NCI-H69 (cell line): ENCODE measurements around the gene TSPOAP1.

Experiments
- DNase-seq: peaks from one replicate; lab custom pipeline; 2025; lab: John Stamatoyannopoulos, UW

Gene TSPOAP1

DNA sequence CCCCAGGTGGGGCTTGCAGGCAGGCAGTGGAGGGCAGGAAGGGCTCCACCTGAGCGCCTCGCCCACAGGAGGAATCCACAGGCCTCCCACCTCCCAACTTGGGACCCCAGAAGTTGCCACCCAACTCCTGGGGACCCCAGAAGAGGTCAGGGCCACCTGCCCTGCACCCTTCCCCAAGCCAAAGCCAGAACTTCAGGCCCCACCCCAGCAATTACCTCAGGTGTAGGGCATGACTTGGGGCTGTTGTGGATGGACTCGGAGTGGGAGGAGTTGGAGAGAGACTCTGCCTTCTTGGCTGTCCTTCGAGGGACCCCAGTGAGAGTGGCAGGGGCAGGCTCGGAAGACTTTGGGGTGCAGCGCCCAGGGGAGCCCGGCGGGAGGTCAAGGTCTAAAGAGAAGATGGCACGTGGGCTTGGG is 10.5 kb downstream of the TSPOAP1 start:
- no peak for DNase-seq

DNA sequence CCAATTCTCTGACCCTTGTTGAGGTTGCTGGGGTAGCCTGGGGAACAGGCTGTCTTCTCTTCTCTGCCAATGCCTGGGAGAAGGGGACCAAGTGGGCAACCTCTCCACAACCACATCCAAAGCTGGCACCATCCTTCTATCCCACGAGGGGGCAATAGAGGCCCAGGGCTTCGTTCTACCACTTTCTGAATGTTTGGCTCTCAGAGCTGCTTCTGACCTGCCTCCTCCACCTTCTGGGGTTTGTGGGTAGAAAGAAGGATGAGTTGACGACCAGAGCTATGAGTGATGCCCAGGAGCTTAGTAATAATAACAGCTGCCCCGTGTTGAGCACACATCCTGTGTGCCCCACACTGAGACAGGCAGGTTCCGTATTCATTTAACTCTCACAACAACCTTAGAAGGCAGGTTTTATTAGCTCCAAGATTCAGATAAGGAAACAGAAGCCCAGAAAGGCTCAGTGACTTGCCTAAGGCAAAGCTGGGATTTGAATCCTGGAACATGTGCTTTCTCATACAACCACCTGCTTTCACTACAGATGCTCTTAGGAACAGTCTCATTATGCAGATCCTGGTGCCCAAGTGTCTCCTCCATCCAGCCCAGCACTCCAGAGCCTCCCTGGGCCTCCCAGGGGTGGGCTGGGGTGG is 11.1 kb downstream of the TSPOAP1 start:
- DNase-seq, result peak; percentile 58

DNA sequence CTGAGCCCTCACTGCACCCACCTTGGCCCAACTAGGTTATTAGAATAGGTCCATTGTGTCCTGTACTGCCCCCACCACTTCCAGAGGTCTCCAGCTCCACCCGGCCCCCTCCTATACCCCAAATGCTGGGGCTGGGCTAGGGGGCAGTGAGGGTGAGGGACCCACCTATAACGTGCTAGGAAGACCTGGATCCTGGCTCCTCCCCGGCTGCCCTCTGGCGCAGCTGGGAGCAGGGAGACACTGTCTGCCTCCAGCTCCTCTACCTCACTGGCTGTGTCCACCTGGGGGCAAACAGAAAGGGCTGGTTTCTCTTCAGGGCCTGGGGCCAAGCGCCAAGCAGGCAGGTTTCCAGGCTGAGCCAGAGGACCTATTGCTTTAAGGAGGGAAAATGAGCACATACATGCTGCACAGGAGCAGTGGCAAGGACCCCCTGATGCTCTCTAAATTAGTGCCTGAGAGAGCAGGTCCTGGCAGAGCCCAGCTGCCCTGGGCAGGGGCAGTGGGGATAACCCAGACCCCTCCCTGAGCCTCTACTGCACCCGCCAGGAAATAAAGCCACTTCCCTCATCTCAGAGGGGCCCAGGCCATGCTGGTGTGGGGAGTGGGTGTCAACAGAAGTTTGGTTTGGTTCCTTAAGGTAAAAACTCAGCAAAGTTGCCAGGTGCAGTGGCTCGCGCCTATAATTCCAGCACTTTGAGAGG is 12.2 kb downstream of the TSPOAP1 start:
- peak; percentile 72 for DNase-seq

DNA sequence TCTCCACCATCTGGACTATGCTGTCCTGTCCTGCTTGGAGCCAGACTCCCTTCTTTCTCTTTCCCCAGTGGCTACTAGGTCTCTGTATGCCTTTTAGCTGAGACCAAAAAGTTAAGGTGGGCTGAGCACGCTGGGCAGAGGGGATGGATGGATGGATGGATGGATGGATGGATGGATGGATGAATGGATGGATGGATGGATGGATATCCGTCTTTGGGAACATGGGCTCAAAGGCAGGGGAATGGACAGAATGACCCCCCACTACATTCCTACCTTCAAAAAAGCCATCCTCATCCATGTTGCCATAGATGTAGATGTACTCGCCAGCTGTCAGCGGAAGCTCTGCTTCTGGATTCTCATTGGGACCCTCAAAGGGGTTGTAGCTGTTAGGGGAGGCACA is 12.8 kb downstream of the TSPOAP1 start:
- DNase-seq, result no peak

DNA sequence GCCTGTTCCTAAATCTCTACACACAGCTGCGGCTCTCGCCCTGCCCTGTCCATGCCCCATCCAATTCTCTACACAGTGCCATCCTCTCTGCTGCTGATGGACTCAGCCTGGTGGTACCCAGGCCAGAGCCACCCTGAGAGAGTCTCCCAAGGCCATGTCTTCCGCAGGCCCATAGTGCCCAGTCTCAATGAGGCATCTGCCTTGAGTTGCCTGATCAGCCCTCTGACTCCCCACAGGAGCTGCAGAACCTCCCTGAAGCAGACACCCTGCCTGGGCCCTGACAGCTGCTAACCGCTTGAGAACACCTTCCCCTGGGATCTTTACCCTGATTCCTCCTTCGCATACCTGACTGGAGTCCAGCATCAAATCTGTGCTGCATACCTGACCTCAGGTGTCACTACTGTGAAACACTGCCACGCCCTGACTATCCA is 13.3 kb downstream of the TSPOAP1 start:
- peak; percentile 50 for DNase-seq

DNA sequence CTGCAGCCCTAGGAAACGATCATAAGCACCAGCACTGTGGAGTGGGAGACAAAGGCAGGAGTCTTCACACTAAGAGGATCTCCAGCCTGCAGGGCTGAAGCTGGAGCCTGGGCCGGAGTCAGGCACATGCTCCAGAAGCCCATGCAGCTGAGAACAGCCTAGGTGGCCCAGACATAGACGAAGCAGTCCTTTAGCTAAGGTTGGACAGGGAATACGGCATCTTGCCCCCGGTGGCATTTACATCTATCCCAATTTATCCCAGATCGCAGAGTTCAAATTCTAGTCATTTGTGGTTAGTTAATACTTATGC is 13.9 kb downstream of the TSPOAP1 start:
- no peak for DNase-seq

DNA sequence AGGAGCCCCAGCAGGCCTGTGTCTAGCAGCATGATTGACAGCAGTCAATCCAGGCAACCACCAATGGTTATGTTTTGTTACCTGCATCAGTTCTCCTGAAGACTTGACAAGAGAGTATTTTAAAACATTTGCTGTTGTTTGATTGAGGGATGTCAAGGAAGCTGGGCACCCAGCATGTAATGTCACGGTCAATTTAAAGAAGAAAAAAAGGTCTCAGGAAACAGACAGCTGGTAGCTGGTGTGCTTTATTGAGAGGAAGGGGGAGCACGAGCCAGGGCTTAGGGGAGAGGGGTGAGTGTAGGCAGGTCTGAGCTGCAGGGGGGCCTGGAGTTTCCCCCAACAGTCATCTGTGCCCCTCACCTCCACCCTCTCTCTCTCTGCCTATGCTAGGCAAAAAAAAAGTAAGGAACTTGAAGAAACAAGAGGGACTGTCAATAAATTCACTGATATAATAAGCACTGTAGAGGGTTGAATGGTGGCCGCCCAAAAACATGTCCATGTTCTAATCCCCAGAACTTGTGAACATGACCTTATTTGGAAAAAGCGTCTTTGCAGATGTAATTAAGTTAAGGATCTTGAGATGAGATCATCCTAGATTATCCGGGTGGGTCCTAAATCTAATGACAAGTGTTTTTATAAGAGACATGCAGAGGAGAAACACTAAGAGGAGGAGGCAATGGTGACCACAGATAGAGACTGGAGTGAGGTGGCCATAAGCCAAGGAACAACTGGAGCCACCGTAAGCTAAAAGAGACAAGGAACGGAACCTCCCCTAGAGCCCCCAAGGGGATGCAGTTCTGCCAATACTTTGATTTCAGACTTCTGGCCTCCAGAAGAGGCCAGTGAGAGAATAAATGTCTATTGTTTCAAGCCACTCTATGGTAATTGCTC is 14.5 kb downstream of the TSPOAP1 start:
- peak; percentile 88 for DNase-seq

DNA sequence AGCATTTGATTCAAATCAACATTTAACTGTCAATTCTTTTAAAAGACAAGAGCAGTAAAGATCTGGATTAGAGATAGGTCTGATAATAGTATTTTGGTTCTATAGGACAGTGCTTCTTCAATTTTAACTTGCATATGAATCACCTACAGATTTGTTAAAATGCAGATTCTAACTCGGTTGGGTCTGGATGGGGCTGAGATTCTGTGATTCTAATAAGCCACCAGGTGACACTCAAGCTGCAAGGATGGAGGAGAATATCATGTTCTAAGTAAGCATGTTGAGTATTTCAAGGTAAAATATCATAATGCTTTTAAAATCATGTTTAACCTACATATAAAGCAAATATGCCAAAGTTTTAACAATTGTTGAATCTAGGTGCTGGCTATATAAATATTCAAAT is 15.8 kb downstream of the TSPOAP1 start:
- DNase-seq, result no peak

DNA sequence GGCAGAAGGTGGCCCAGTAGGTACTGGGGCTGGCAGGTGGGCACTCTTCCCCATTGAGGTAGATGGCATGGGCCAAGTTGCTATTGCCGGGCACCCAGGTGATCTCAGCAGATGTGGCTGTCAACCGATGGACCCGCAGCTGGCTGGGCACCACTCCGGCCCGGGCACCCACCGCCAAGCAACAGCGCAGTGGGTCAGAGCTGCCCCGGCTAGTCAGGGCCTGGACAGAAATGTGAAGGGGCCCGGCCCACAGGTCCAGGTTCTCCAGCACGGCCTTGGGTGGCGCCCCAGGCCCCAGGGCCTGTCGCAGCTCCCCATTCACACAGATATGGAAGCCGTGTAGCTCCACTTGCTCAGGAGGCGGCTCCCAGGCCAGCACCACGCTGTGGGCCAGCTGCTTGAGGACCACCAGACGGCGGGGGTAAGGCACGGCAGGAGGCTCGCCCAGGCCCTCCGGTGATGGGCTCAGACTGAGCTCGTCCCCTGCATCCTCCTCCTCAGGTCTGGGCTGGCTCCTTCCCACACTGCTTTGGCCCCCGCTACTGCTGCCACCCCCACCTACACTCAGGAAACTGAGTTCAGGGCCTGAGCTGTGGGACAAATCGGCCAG is 16.5 kb downstream of the TSPOAP1 start:
- DNase-seq, result no peak

DNA sequence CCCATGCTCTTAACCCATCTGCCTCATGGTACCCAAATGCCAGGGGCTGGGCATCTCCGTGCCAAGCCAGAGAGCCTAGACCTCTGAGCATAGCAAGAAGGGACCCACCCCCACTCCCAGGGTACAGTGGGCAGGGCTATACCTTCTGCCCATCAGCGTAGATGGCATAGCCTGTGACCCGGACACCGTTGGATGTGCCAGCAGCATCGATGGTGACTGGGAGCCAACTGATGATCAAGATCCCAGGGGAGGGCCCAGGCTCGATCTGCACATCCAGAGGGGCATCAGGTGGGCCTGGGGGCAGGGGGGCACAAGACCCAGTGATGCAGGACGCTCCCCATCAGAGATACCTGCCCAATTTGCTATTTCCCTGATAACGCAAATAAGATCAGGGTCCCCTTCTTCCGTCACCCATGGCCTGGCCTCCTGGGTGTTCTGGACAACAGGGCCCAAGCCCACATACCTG is 17.1 kb downstream of the TSPOAP1 start:
- DNase-seq, result no peak

DNA sequence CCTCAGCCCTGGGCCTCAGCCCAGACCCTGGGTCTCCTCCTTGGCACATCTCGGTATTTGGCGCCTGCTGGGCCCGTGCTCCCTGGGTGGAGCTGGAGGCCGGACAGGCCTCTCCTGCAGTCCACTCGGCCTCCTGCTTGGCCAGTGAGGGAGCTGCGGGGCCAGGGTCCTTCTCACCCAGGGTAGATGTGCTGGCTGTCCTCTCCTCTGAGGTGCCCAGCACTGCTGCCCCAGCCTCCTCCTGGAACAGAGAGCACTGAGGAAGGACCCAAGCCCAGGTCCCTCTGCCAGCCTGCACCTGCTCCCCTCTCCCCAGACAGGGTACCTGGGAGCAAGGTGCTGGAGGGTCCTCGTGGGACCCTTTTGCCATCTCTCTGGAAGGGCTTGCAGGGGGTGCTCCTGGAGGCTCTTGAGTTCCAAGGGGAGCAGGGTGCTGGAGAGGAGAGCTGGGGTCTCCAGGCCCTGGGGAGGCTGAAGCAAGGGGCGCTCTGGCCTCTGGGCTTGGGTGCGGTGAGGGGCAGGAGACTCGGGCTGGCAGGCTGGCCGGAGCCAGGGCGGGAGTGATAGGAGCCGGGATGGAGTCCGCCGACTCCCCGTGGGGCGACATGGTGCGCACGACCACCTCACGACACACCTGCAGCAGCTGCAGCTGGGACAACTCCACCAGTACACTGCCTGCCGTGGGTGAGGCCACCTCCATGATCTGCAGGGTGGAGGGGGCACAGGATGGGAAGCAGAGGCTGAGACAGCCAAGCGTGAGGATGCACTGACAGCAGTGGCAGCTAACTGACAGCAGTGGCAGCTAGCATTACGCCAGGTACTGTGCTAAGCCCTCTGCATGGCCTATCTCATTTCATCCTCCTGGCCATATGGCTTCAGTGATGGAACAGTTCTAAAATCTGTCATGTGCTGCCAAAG is 17.8 kb downstream of the TSPOAP1 start:
- DNase-seq, result no peak

DNA sequence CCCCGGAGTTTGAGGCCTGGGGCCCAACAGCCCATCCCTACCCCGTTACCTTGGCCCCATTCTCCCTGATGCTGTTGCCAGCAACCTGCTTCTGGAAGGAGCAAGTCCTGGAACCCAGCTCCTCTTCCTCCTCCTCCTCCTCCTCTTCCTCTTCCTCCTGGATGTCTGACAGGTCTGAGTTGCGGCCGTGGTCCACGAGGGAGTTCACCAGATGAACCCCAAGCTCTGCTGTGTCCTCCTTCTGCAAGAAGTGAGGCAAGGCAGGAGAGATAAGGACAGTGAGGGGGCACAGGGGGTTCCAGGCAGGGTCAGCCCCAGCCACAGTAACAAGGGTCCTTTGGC is 18.7 kb downstream of the TSPOAP1 start:
- no peak for DNase-seq

DNA sequence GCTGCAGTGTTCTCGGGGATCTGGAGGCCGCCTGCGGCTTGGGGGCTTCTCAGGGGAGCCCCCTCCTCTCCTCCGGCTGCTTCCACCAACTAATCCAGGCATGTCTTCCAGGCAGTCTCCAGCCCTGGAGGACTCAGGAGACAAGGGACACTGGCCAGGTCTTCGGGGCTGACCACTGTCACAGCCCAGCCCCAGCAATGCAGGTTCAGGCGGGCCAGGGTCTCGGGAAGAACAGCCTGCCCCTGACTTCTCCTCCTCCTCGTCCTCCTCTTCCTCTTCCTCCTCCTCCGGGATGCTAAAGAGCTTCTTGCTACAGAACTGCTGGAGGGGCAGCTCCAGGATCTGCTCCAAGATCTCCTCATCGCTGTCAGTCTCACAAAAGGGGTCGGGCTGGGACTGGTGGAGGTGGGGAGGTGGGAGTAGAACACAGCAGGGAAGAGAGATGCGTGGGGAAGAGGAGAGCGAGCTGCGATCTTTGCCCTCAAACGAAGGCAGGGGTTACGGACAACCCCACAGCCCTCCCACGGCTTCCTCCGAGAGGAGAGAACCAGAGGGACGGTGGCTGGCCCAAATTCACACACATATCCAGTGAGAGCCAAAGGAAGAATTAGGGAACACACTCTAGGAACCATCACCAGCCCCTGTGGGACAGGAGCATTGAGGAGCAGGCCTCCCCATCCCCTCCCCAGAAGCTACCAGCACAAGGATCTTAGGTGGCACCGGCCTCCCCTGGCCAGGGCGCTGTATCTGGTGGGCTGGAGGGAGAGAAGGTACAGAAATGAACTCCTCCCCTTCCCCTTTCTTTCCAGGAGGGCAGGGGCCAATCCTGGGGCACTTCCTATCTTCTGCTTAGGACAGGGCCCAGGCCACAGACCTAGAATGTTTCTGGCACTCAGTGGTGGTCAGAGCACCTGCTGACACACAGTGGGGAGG is 19.3 kb downstream of the TSPOAP1 start:
- DNase-seq, result no peak

DNA sequence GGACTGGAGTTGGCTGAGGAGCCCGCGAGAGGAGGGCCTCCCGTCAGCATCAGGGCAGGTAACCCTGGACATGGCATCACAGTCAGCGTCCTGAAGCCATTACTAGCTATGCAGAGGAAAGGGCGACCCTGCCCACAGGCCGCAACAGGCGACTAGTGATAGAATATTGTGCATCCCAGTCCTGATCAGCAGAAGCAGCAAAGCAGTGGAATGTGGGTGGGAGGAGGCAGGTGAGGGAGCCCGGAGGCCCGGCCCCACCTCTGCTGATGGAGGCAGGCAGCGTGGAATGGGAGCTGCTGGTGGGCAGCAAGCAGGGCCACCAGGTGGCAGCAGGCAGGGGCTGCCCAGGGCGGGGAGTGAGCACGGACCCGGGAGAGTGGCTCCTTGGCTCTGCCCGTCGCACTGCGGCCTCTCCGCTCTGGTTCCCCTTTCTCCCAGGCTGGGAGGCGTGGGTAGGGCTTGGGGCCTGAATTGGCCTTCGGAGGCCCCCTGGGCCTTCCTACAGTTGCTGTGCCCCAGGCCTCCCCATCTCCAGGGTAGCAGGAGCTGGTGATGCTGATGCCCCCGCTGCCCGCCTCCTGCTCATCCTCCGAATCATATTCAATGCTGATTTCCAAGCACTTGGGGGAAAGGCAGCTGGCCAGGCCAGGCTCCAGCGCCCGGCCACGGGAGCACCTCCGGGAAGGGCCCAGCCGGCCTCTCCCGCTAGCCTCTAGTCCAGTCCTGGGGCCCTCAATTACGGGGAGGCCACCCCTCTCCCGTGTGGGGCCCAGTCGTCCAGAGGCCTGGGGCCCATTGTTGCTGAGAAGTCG is 20.2 kb downstream of the TSPOAP1 start:
- peak; percentile 60 for DNase-seq

DNA sequence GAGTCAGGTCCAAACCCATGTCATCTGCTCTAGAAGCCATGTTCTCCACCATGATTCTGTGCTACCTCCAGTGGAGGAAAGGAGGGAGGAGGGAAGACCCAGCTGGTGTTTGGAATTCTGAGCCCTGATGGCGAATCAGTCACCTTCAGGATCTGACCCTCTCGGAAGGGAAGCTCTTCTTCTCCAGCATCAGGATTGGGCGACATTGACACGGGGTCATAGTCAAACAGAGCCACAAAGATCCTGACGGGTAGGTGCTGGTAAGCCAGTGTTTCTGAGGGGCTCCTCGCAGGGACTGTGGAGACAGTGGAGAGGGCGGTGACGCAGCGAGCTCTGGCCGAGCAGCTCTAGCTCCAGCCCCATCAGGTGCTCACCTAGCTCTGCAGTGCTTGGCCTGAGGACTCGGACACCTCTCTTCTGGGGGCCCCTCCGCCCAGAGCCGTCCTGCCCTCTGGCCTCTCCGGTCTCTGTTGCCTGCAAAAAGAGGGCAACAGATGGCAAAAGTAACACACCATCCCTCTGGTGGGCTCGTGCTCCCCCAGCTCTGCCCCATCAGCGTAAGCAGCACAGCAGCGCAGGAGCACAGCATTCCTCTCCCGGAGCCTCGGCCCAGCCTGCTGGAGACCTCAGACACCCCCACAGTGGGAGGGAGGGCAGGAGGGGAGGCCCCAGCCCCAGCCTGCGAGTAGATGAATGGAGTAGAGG is 21.0 kb downstream of the TSPOAP1 start:
- no peak for DNase-seq

DNA sequence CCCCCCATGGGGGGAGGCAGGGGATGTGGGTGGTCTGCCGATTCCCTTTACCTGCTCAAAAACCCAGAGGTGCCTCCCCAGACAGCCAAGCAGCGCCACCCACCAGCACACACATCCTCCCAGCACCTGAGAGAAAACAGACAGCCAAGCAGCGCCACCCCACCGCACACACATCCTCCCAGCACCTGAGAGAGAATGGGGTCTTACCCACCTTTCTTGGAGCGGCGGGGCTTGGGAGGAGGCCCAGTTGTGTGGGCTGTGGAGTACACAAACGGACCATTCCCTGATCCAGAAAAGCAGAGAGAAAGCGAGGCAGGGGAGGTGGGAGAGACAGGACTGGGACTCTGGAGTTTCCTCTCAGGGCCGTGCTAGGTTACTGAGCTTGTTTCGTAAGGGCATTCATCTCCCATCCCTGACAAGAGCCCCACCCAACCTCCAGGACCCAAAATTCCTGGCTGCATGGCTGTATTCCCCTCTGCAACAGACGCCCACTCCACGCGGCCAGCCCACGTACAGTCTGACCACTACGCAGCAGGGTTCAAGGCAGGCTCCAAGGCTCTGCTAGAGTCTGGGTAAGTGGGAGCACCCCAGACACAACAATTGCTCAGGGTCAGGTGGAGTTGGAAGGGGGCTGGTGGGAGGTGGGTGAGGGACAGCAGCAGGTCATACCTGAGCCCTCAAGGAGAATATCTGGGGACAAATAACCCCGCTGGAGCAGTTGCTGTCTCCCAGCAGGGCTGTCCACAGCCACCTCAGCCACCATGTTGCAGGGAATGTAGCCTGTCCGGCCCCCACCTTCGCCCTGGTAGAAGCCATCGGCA is 22.3 kb downstream of the TSPOAP1 start:
- DNase-seq, result no peak

DNA sequence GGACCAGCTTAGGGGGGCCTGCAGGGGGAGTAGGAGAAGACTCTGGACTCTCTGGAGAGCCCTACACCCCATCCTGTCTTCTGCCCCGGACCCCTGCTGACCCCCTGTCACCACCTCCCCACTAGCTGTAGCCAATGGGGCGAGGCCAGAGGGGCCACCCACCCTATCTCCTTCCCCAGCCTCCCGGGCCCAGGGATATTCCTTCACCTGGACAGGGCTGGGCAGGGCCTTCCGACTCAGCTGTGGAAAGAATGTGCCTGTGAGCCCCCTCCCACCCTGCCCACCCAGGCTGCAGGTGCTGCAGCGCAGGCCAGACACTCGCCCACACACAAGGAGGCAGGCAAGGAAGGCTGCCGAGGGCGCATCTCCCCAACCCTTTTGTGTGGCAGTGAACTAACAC is 23.0 kb downstream of the TSPOAP1 start:
- no peak for DNase-seq
